T47D (cell line): ENCODE data around the gene VAV3.

Experiments
- DNase-seq, 2 experiments: peaks; one replicate each; pipeline versions ENCODE4 v3.0.0 to v3.0.0-alpha.2; 2011 to 2012; ENCODE audit warnings: low read depth in 1 of 2, low spot score in 1 of 2
- JUND ChIP-seq: IDR thresholded peaks from 2 replicates; pipeline ENCODE4 v1.6.1; 2012; ENCODE audit warnings: low read depth
- in situ Hi-C: cut with HindIII; loops from 2 replicates; pipeline ENCODE4 v1.10.0; 2016; ENCODE audit warnings: low sequenced_read_pairs, low pct_unique_long_range_greater_than_20kb

VAV3 gene

DNA sequence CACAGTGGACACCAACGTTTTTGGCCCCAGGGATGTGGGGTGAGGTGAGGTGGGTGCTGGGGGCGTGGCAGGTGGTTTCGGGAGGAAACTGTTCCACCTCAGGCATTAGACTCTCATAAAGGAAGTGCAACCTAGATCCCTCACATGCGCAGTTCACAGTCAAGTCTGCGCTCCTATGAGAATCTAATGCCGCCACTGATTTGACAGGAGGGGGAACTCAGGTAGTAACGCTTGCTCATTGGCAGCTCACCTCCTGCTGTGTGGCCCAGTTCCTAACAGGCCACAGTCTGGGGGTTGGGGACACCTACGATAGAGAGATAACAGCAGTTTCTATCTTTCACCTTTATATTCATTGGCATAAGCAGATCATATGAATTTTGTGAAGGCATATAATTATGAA is 347.1 kb downstream of the VAV3 start:
- in situ Hi-C loops = no loop called here
- TF ChIP-seq JUND = no peak

DNA sequence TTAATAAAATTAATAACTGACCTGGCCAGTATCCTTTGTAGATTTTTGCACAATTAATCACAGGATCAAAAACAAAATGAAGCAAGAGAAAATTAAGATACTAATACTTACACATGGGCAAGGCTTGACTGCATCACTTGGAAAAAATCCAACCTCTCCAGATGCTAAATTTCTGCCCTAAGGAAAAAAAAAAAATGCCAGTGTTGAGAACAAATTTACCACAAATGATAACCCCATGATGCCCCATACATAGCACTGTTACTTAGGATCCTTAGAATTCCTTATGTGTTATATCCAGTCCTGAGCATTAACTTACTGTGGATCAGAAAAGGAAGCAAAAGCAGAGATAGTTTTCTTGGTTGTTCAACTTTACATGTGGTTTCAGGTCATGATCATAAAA is 347.5 kb downstream of the VAV3 start:
- no peak for DNase-seq
- no peak for TF ChIP-seq JUND
- in situ Hi-C loops = no loop called here

More for the DNA sequence above, 347.1 kb downstream of the VAV3 start:
- no peak for DNase-seq

DNA sequence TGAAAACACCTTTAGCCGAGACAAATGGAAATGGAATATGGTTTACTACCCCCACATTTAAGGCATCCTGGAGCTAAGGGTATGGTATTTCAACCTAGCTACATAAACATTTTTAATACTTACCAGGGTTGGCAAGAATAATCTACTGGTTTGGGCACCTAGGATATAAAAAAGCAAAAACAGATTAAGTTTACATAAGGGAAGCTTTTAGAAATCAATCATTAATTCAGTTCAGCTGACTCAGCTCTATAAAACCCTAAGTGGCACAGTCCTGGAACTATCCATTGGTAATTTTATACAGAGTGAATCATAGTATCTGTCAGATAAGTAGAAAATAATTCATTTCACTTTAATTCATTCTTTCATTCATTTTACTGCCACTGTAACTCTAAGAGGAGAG is 355.2 kb downstream of the VAV3 start:
- TF ChIP-seq JUND = no peak
- in situ Hi-C loops = no loop called here
- DNase-seq = no peak

DNA sequence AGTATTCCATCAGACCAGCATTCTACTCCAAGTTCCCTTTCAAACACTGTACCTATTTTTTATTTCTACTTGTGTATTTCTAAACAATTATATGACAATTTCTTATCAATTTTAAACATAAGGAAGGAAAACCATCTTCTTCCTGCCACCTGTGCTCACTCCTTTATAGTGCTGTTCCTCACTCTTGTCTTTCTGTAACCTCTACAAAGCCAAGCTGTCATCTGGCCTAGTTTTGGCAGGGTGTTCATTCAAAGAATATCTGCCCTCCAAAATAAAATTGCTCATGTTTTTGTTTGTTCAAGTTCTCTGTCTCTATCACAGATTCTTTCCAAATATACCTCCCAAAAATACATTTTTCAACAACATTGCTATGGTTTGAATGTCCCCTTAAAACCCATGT is 360.2 kb downstream of the VAV3 start:
- DNase-seq = no peak

DNA sequence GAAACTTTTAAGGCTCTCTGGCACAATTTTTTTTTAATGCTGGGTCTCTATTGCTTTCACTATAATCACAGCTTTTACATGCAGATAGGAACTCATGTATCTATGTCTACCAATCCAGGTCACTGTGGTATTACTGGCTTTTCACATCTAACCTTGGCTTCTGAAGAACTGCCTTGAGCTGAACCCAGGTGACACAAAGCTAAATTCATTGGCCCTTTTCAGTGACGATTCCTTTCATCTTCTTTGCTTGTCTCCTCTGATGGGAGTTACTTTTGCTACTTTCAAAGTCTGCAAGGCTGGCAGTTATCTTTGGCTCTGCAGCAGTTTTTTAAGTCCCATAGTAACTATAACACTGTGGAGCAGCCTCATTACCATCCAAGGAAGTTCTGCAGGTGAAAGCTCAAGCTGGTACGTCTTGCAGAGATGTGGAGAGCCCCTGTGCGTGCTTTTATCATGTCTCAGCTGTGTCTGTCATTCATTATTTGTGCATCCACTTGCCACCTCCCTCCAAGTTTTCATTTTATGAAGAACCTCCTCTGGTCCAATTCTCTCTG is 364.3 kb downstream of the VAV3 start:
- in situ Hi-C loops = no loop called here
- TF ChIP-seq JUND = no peak
- DNase-seq = no peak

More for the DNA sequence above, 360.2 kb downstream of the VAV3 start:
- in situ Hi-C loops = no loop called here
- no peak for TF ChIP-seq JUND

DNA sequence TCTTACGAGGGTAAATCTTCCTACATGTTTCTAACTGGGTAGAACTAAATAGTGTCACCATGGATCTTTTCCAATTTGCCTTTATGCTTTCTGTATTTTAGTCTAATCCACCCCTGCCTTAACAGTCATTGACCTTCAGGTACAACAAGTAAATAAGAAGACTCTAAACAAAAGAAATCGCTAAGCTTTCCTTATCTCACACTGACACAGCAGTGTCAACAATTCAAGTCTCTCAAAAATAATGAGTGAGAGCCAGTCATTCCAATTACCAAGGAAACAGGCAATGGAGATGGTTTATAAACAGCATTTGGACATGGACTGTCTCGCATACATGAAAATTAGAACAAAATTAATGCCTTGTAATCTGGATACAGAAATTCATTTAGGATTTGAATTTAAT is 365.8 kb downstream of the VAV3 start:
- no peak for TF ChIP-seq JUND
- in situ Hi-C loops = no loop called here
- DNase-seq = no peak

DNA sequence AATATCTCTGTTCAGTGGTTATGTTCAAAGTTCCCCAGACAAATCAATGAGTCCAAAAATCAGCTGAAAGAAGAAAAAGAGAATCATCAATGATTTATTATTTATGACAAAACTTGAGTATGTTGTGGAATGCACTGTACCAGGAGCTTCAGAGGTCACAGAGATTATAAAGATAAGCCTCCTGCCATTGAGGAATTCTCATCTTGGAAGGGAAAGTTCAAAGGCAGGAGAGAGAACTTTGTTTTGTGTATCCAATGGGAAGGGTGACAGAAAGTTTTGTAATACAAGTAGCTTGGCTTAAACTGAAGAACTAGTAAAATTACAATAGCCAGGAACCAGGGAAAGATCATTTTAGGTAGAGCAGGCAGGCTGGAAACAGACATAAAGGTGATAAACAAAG is 367.7 kb downstream of the VAV3 start:
- in situ Hi-C loops = no loop called here
- no peak for DNase-seq
- TF ChIP-seq JUND = no peak

DNA sequence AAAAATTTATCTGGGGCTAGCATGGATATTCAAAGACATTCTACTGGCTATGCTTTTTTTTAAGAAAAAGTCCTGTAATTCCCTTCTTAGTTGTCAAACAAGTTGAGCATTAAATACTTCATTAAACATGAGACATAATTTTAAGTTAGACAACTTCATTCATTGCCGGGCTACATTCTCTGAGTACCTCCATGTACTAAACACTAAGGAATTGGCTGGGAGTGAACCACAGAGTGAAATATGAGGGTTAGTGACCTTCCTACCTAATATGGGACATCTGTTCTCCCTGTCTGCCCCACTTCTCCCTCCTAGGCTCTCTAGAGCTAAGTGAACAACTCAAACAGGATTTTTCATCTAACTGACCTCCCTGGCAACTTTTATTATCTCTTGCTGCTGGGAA is 370.4 kb downstream of the VAV3 start:
- TF ChIP-seq JUND = no peak
- in situ Hi-C loops = no loop called here
- DNase-seq = peak in 1 of 2 experiments; percentile 53

DNA sequence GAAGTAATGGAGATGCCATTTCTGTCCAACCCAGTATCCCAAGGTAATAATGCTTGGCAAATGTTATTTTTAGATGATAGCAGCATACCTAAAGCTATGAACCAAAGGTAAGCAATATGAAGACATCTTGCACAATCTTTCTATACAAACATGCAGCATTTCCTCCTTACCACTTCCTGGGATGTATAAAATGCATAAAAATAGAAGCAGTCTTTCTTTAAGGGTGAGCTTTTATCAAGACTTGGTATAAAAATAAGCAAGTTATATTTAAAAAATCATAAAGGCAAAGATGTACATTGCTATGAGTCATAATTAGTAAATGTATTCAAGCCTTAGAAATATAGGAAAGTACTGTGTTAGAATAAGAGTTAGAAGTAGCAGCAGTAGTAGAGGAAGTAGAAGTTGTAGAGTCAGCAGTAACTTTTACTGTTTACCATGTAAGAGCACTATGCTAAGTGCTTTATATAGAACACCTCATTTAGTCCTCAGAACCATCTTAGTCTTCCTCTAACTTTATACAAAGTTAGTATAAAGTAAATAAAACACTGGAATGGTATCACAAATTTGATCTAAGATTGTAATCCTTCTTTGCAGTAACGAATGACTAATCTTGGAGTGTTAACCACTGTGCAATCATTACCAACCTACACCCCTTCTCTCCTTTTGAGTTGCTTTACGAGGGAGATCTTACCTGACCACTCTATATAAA is 371.3 kb downstream of the VAV3 start:
- in situ Hi-C loops = no loop called here
- peak; percentile 77 for TF ChIP-seq JUND
- peak in 1 of 2 experiments; percentile 67 for DNase-seq

DNA sequence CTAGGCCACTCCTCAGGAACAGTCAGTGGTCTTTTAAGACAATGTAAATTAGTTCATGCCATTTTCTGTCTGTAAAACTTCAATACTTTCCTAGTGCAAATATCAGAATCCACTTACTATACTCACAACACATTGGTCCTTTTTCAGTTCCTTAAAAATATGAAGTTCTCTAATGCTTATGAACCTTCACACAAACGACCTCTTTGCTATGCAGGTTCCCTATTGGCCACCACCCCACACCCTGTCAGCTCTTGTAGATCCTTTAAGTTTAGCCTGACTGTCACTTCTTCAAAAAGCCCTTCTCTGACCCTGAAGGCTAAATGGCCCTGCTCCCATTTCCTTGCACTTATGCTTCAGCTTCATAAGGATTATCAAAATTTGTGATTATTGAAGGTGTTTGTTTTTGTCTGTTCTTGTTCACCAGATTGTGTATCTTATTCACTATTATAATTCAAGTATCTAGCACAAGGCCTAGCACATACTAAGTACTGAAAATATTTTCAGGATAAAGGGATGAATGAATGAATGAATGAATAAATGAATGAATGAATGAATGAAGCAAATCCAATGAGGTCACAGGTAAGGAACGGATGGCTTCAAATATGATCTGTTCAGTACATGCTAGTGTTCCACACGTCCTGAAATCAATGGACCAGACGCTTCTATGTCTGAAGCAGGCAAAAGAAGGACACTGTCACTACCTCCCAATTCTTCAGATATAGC is 373.9 kb downstream of the VAV3 start:
- TF ChIP-seq JUND = no peak
- no peak for DNase-seq
- in situ Hi-C loops = no loop called here

DNA sequence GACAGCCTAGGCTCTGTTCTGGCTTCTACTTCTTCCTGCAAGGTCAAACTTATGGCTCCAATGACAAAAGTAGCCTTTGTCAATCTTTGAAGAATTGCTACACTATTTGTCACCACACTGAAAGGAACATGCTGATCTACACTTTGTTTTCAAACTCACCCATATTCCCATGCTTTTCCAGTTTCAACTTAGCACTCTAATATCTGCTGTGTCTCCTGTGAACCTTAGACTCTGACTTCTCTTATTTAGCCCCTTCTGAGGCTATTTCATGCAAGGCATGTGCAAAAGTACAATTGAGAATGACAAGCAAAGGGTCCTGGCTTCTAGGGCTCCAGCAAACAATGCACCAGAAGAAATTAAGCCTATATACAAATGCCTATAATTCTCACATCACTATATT is 374.9 kb downstream of the VAV3 start:
- in situ Hi-C loops = no loop called here
- TF ChIP-seq JUND = no peak

DNA sequence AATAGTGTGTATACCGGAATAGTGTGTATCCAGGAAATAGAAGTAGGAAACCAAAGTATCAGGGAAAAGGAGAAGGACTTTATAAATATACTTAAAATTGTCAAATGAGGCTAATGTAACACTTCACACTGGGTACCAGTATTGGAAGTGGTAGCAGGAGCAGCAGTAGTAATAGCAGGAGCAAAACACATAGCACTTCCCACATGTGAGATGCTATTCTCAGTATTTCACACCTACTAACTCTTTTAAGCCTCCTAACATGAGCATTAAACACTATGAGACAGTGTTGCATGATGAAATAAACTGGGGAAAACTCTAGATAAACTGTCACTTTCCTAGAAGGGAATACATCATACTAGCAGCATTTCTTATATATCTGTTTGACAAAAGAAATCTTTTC is 376.7 kb downstream of the VAV3 start:
- in situ Hi-C loops = no loop called here
- DNase-seq = no peak
- TF ChIP-seq JUND = no peak

More for the DNA sequence above, 374.9 kb downstream of the VAV3 start:
- no peak for DNase-seq

DNA sequence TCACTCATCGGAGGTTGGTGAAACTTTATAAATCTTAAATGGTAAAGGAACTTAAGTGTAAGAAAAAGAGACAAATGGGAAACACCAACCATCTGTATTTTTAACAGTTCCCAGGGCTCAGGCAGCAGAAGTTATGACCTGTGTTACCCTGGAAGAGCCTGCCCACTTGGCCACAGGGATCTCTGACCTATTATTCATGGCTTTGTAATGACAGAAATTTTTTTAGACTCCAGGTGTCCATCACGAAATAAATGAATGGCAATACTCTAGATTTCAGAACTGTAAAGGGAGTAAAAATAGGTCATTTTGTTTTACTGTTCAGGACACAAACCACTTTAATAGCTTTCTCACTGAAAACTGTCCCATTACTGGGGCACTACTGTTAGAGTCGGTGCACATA is 389.8 kb downstream of the VAV3 start:
- TF ChIP-seq JUND = no peak
- in situ Hi-C loops = no loop called here
- DNase-seq = no peak
